HepG2 (cell line): ENCODE measurements around the gene LSM12. TPM values are rescaled to one million over a fixed set of nuclear protein-coding genes. Genes with fewer than 3 reads are reported as not detected.

Source experiments
- AHR ChIP-seq: IDR thresholded peaks from 2 replicates; pipeline ENCODE4 v1.6.1; 2018; ENCODE audit warnings: missing genetic modification reagents, missing compliant biosample characterization
- ATM ChIP-seq: fragments of 450-650 bp; IDR thresholded peaks from 2 replicates; pipeline ENCODE4 v1.7.1; 2017; ENCODE audit warnings: mild to moderate bottlenecking, borderline replicate concordance
- DDIT3 ChIP-seq: sonication (generic); formaldehyde crosslinking; IDR thresholded peaks from 2 replicates; pipeline ENCODE4 v1.4.0; 2020; ENCODE audit warnings: mild to moderate bottlenecking, missing genetic modification reagents
- GABPA ChIP-seq, 2 experiments: IDR thresholded peaks; 2 replicates each; pipeline ENCODE4 v1.6.1; 2011 to 2016; ENCODE audit warnings: low read depth in 2 of 2, low read length in 1 of 2, missing biosample characterization in 1 of 2, missing genetic modification characterization in 1 of 2
- HNF4A ChIP-seq: sonication (generic); formaldehyde crosslinking; IDR thresholded peaks from 2 replicates; pipeline ENCODE4 v1.4.0; 2020; ENCODE audit warnings: missing genetic modification reagents
- JARID2 ChIP-seq: sonication (generic); formaldehyde crosslinking; IDR thresholded peaks from 2 replicates; pipeline ENCODE4 v1.8.1; 2023; ENCODE audit warnings: missing genetic modification reagents, inconsistent platforms; ENCODE audit not compliant: insufficient replicate concordance
- MATR3 ChIP-seq: sonication (generic); formaldehyde crosslinking; IDR thresholded peaks from 2 replicates; pipeline ENCODE4 v1.4.0; 2020; ENCODE audit warnings: missing genetic modification reagents
- MAZ ChIP-seq, 2 experiments: sonication (generic) in 1 of 2; formaldehyde crosslinking in 1 of 2; IDR thresholded peaks; 2 replicates each; pipeline versions ENCODE4 v1.5.0 to v1.6.1; 2012 to 2020; ENCODE audit warnings: low read depth in 2 of 2, mild to moderate bottlenecking in 2 of 2, borderline replicate concordance in 1 of 2, improper control_type of control experiment in 1 of 2, low read length in 1 of 2, missing genetic modification reagents in 1 of 2, moderate library complexity in 1 of 2
- MTF2 ChIP-seq: sonication (generic); formaldehyde crosslinking; IDR thresholded peaks from 2 replicates; pipeline ENCODE4 v1.5.0; 2020; ENCODE audit warnings: missing genetic modification reagents, borderline replicate concordance
- MYNN ChIP-seq: sonication (generic); formaldehyde crosslinking; IDR thresholded peaks from 2 replicates; pipeline ENCODE4 v1.4.0; 2020; ENCODE audit warnings: mild to moderate bottlenecking, low read depth, missing genetic modification reagents
- PCBP2 ChIP-seq: fragments of 200-400 bp; formaldehyde crosslinking; optimal IDR thresholded peaks from 2 replicates; pipeline ENCODE3; 2018; ENCODE audit warnings: low read length, low read depth; ENCODE audit not compliant: poor library complexity, severe bottlenecking
- POLR2A ChIP-seq, 2 experiments: IDR thresholded peaks; 2 replicates each; pipeline ENCODE4 v1.6.1; 2011; ENCODE audit warnings: low read depth in 2 of 2, low read length in 2 of 2, mild to moderate bottlenecking in 1 of 2, moderate library complexity in 1 of 2; ENCODE audit not compliant: insufficient read depth in 1 of 2
- POLR2G ChIP-seq: fragments of 200-400 bp; formaldehyde crosslinking; IDR thresholded peaks from 2 replicates; pipeline ENCODE4 v1.6.1; 2018; ENCODE audit warnings: mild to moderate bottlenecking, low read depth, low read length, moderate library complexity
- PRDM15 ChIP-seq: sonication (generic); formaldehyde crosslinking; IDR thresholded peaks from 2 replicates; pipeline ENCODE4 v1.4.0; 2020; ENCODE audit warnings: missing genetic modification reagents
- SALL2 ChIP-seq: sonication (generic); formaldehyde crosslinking; IDR thresholded peaks from 2 replicates; pipeline ENCODE4 v1.8.1; 2023; ENCODE audit warnings: mild to moderate bottlenecking, missing genetic modification reagents, inconsistent platforms
- SP140L ChIP-seq: sonication (generic); formaldehyde crosslinking; IDR thresholded peaks from 2 replicates; pipeline ENCODE4 v1.4.0; 2020; ENCODE audit warnings: missing genetic modification reagents, borderline replicate concordance
- SP4 ChIP-seq: sonication (generic); formaldehyde crosslinking; IDR thresholded peaks from 2 replicates; pipeline ENCODE4 v1.8.1; 2023; ENCODE audit warnings: mild to moderate bottlenecking, missing genetic modification reagents
- ZIK1 ChIP-seq: sonication (generic); formaldehyde crosslinking; IDR thresholded peaks from 2 replicates; pipeline ENCODE4 v1.5.0; 2020; ENCODE audit warnings: mild to moderate bottlenecking, low read depth, missing genetic modification reagents, borderline replicate concordance
- ZNF251 ChIP-seq: sonication (generic); formaldehyde crosslinking; IDR thresholded peaks from 2 replicates; pipeline ENCODE4 v1.9.0; 2021; ENCODE audit warnings: mild to moderate bottlenecking, missing genetic modification reagents
- ZNF503 ChIP-seq: sonication (generic); formaldehyde crosslinking; IDR thresholded peaks from 2 replicates; pipeline ENCODE4 v1.4.0; 2020; ENCODE audit warnings: missing genetic modification reagents
- ZNF570 ChIP-seq: sonication (generic); formaldehyde crosslinking; IDR thresholded peaks from 2 replicates; pipeline ENCODE4 v1.4.0; 2020; ENCODE audit warnings: mild to moderate bottlenecking, missing genetic modification reagents, borderline replicate concordance
- ZNF672 ChIP-seq: sonication (generic); formaldehyde crosslinking; IDR thresholded peaks from 2 replicates; pipeline ENCODE4 v1.8.1; 2022; ENCODE audit warnings: missing genetic modification reagents
- ZNF720 ChIP-seq: sonication (generic); formaldehyde crosslinking; IDR thresholded peaks from 2 replicates; pipeline ENCODE4 v1.4.0; 2020; ENCODE audit warnings: missing genetic modification reagents
- ZNF749 ChIP-seq: sonication (generic); formaldehyde crosslinking; IDR thresholded peaks from 2 replicates; pipeline ENCODE4 v1.8.0; 2022; ENCODE audit warnings: mild to moderate bottlenecking, missing genetic modification reagents, moderate library complexity, borderline replicate concordance
- polyA plus RNA-seq, 8 experiments: library from polyadenylated mRNA; depleted of rRNA in 3 of 8; stranded (reverse) in 7 of 8; unstranded in 1 of 8; fragments of >200 nt; fragmentation: Illumina TruSeq in 4 of 8; extraction: Trizol in 4 of 8; gene quantifications; 2 replicates each; pipeline versions ENCODE4 v1.2.1 to v1.2.3, GENCODE V29; 2011 to 2016; ENCODE audit warnings: low read depth in 4 of 8, missing spikeins in 1 of 8, mixed read lengths in 1 of 8; ENCODE audit not compliant: insufficient read depth in 1 of 8
- total RNA-seq, 5 experiments: library from RNA; depleted of rRNA; stranded (reverse); fragments of >200 nt; fragmentation: Illumina TruSeq; extraction: Trizol; gene quantifications; 2 replicates each; pipeline ENCODE4 v1.2.3, GENCODE V29; 2016; ENCODE audit warnings: low read depth in 1 of 5

Gene LSM12
- total and polyA plus RNA-seq, 2 of the 13 experiments (the other 11 are each of a cell fraction or from before 2014, with no cell fraction given): 52.8 to 55.7 TPM

- no peak for TF ChIP-seq MATR3
- no peak for TF ChIP-seq ZNF251 (CRISPR knock-in tag)
- TF ChIP-seq SALL2 (CRISPR knock-in tag): peak; percentile 67; the same call in 1 of the 2 replicates
- TF ChIP-seq ZIK1 (CRISPR knock-in tag): no peak; the same call in 1 of the 2 replicates
- TF ChIP-seq HNF4A: no peak
- TF ChIP-seq GABPA (IDR thresholded peaks at IDR 0.05; ENCODE audit: low read depth, low read length): no peak
- no peak for TF ChIP-seq GABPA (CRISPR knock-in tag; IDR thresholded peaks at IDR 0.05; ENCODE audit: low read depth)
- no peak for TF ChIP-seq PCBP2
- no peak for TF ChIP-seq MYNN
- TF ChIP-seq SP140L (CRISPR knock-in tag): no peak
- peak; percentile 87 for TF ChIP-seq POLR2G
- TF ChIP-seq JARID2 (CRISPR knock-in tag): no peak
- TF ChIP-seq ZNF672: no peak
- peak; percentile 70 to 80 for TF ChIP-seq POLR2A (IDR thresholded peaks at IDR 0.05; ENCODE audit: insufficient read depth in 1 of 2, low read depth in 2 of 2, low read length in 2 of 2)
- no peak for TF ChIP-seq PRDM15 (CRISPR knock-in tag)
- TF ChIP-seq ZNF570: 0 out of 2 replicates have a peak, but pooled peaks have one; percentile 35
- TF ChIP-seq ZNF503 (CRISPR knock-in tag): peak; percentile 18; the same call in 1 of the 2 replicates
- peak; percentile 68; the same call in 1 of the 2 replicates for TF ChIP-seq SP4 (CRISPR knock-in tag)
- TF ChIP-seq ZNF749 (CRISPR knock-in tag): 0 out of 2 replicates have a peak, but pooled peaks have one; percentile 45
- no peak for TF ChIP-seq ZNF720
- TF ChIP-seq AHR (CRISPR knock-in tag): no peak
- TF ChIP-seq ATM: no peak
- TF ChIP-seq MTF2 (CRISPR knock-in tag): no peak
- TF ChIP-seq DDIT3 (CRISPR knock-in tag): no peak
- TF ChIP-seq MAZ (IDR thresholded peaks at IDR 0.05; ENCODE audit: borderline replicate concordance, low read depth, low read length): peak; percentile 55; the same call in 1 of the 2 replicates
- peak; percentile 92 for TF ChIP-seq MAZ (CRISPR knock-in tag; IDR thresholded peaks at IDR 0.05; ENCODE audit: low read depth)
Observed at GRCh38 chr17:44066204-44066930, at the start of gene LSM12 (continued).
